ENCODE results near the gene HTT.

GRCh38 chr4:3257556-3258482 is 183.3 kb downstream of the HTT start:
- TF ChIP-seq CTCF (IDR thresholded peaks at IDR 0.05; ENCODE audit: low read depth, low read length, missing input control) (no peak), RAD21 (IDR thresholded peaks at IDR 0.05) (no peak), YY1 (IDR thresholded peaks at IDR 0.05) (no peak), ZBTB33 (IDR thresholded peaks at IDR 0.05) (no peak), TAF1 (conservative IDR thresholded peaks at IDR 0.05) (no peak), MAX (IDR thresholded peaks at IDR 0.05) (no peak), REST (IDR thresholded peaks at IDR 0.05) (no peak), ATF3 (IDR thresholded peaks at IDR 0.05) (no peak), JUND (IDR thresholded peaks at IDR 0.05) (no peak), GABPA (IDR thresholded peaks at IDR 0.05 in 1 of 2, conservative IDR thresholded peaks at IDR 0.05 in 1 of 2) (no peak), SP1 (IDR thresholded peaks at IDR 0.05) (no peak), FOXA1 (IDR thresholded peaks at IDR 0.05) (no peak)
